ENCODE results near the gene GRM2.

- TF ChIP-seq CTCF (conservative IDR thresholded peaks at IDR 0.05 in 1 of 2, IDR thresholded peaks at IDR 0.05 in 1 of 2; ENCODE audit: extremely low read depth in 1 of 2, insufficient read depth in 1 of 2, low read depth in 1 of 2, low read length in 2 of 2), result no peak
- no peak for TF ChIP-seq EZH2 (IDR thresholded peaks at IDR 0.05; ENCODE audit: borderline replicate concordance, low read length)
Measured at GRCh38 chr3:51673181-51673801, 33.6 kb upstream of the GRM2 start.
